ENCODE measurements around the gene TRMT1.

DNA sequence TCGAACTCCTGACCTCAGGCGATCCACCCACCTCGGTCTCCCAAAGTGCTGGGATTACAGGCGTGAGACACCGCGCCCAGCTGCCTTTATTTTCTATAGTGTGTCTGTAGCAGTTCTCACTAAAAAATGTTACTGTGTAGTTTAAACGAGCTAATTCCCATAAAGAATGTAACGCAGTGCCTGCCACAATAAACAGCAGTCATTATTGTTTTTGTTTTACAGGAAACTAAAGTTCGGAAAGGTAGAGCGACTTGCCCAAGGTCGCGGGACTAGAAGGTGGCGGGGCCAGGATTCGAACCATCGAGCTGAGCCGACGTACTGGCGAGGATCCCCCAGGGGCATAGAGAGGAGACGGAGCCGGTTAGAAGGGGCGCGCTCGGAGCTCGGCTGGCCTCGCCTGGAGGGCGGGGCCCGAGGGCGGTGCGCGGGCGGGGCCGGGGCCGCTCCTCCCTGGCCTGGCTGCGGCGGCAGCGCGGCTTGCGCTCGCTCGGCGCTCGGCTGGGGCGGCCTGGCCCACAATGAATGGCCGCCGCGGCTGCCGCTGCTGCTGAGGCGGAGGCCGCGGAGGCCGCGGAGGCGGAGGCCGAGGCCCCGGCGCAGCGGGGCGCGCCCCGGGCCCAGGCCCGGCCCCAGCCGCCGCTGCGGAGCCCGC is 1.4 kb upstream of the TRMT1 start, which contains the start of gene NACC1:
- TF ChIP-seq, protein P1, sequence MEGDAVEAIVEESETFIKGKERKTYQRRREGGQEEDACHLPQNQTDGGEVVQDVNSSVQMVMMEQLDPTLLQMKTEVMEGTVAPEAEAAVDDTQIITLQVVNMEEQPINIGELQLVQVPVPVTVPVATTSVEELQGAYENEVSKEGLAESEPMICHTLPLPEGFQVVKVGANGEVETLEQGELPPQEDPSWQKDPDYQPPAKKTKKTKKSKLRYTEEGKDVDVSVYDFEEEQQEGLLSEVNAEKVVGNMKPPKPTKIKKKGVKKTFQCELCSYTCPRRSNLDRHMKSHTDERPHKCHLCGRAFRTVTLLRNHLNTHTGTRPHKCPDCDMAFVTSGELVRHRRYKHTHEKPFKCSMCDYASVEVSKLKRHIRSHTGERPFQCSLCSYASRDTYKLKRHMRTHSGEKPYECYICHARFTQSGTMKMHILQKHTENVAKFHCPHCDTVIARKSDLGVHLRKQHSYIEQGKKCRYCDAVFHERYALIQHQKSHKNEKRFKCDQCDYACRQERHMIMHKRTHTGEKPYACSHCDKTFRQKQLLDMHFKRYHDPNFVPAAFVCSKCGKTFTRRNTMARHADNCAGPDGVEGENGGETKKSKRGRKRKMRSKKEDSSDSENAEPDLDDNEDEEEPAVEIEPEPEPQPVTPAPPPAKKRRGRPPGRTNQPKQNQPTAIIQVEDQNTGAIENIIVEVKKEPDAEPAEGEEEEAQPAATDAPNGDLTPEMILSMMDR (IDR thresholded peaks at IDR 0.05; ENCODE audit: low read length), result no peak
- no peak for TF ChIP-seq EZH2 (IDR thresholded peaks at IDR 0.05; ENCODE audit: borderline replicate concordance, low read length)
